BE2C (cell line): ENCODE data around the gene PDE7B.

Source experiments
- DNase-seq: peaks from one replicate; pipeline ENCODE4 v3.0.0-alpha.2; 2020
- H3K27me3 ChIP-seq: fragments of 250-450 bp; sonication (Bioruptor Pico); 2 replicates; pipeline ENCODE4 v1.5.1; 2020; ENCODE audit warnings: mild to moderate bottlenecking
- H3K36me3 ChIP-seq: fragments of 250-450 bp; sonication (Bioruptor Pico); 2 replicates; pipeline ENCODE4 v1.5.1; 2020; ENCODE audit warnings: mild to moderate bottlenecking
- H3K4me1 ChIP-seq: fragments of 250-450 bp; sonication (Bioruptor Pico); 2 replicates; pipeline ENCODE4 v1.5.1; 2020
- H3K4me3 ChIP-seq: 2 replicates; pipeline ENCODE4 v1.5.1; 2011; ENCODE audit warnings: low read depth, low read length
- H3K9me3 ChIP-seq: fragments of 250-450 bp; sonication (Bioruptor Pico); 2 replicates; pipeline ENCODE4 v1.5.1; 2020
- CTCF ChIP-seq: IDR thresholded peaks from 2 replicates; pipeline ENCODE4 v1.5.1; 2012; ENCODE audit warnings: mild to moderate bottlenecking, low read depth, low read length

PDE7B gene

GRCh38 chr6:135833771-135834170 lies 17.7 kb upstream of the PDE7B start:
- H3K4me3 ChIP-seq, result no peak overlapping the region
- DNase-seq, result no peak
- no peaks in the 10 kb centered on the region for H3K9me3 ChIP-seq
- no peak for TF ChIP-seq CTCF
- H3K36me3 ChIP-seq, result no peaks in the 10 kb centered on the region
- H3K27me3 ChIP-seq, result no peaks in the 10 kb centered on the region
- no peaks in the 10 kb centered on the region for H3K4me1 ChIP-seq

GRCh38 chr6:135837735-135838449 lies 13.6 kb upstream of the PDE7B start:
- H3K9me3 ChIP-seq, result no peaks in the 10 kb centered on the region
- DNase-seq, result no peak
- H3K4me3 ChIP-seq, result no peak overlapping the region
- no peak for TF ChIP-seq CTCF
- no peaks in the 10 kb centered on the region for H3K27me3 ChIP-seq
- H3K36me3 ChIP-seq, result no peaks in the 10 kb centered on the region
- no peaks in the 10 kb centered on the region for H3K4me1 ChIP-seq

- Histone ChIP-seq H3K9me3 (no peaks in the 10 kb centered on the region), H3K27me3 (no peaks in the 10 kb centered on the region), H3K4me1 (no peaks in the 10 kb centered on the region), H3K36me3 (no peaks in the 10 kb centered on the region), H3K4me3 (no peak overlapping the region)
- DNase-seq, result no peak
- TF ChIP-seq CTCF, result no peak
These were observed 12.4 kb upstream of the PDE7B start for GRCh38 chr6:135839121-135839520.

- no peak for DNase-seq
- TF ChIP-seq CTCF, result no peak
- H3K4me1 ChIP-seq, result no peaks in the 10 kb centered on the region
- no peaks in the 10 kb centered on the region for H3K27me3 ChIP-seq
- H3K4me3 ChIP-seq, result no peak overlapping the region
- no peaks in the 10 kb centered on the region for H3K36me3 ChIP-seq
- no peaks in the 10 kb centered on the region for H3K9me3 ChIP-seq
These were observed 8.7 kb upstream of the PDE7B start for GRCh38 chr6:135842618-135843392.

GRCh38 chr6:135850882-135851281 lies 619 bp upstream of the PDE7B start:
- no peak; the same call in 1 of the 2 replicates for TF ChIP-seq CTCF
- H3K4me3 ChIP-seq, result no peak overlapping the region

GRCh38 chr6:135852746-135853145 lies 1.2 kb downstream of the PDE7B start:
- TF ChIP-seq CTCF, result no peak
- no peaks in the 10 kb centered on the region for H3K36me3 ChIP-seq
- no peaks in the 10 kb centered on the region for H3K9me3 ChIP-seq
- H3K4me1 ChIP-seq, result no peaks in the 10 kb centered on the region; the same call in 1 of the 2 replicates
- H3K4me3 ChIP-seq, result no peak overlapping the region
- no peak for DNase-seq
- H3K27me3 ChIP-seq, result no peaks in the 10 kb centered on the region

More at GRCh38 chr6:135850882-135851281, 619 bp upstream of the PDE7B start:
- DNase-seq, result no peak
- Histone ChIP-seq H3K27me3 (no peaks in the 10 kb centered on the region), H3K4me1 (no peaks in the 10 kb centered on the region; the same call in 1 of the 2 replicates), H3K36me3 (no peaks in the 10 kb centered on the region), H3K9me3 (no peaks in the 10 kb centered on the region)
